NB4 (cell line): Measurements from ENCODE around the gene CPD.

Experiments
- DNase-seq: peaks from one replicate; pipeline ENCODE4 v3.0.0; 2010; ENCODE audit warnings: low read depth
- H3K4me3 ChIP-seq: one replicate; pipeline ENCODE4 v1.5.1; 2011; ENCODE audit warnings: mild to moderate bottlenecking, low read depth, low read length, moderate library complexity
- CTCF ChIP-seq: IDR thresholded peaks from one replicate; pipeline ENCODE4 v1.5.1; 2012; ENCODE audit warnings: low read depth, low read length
- MAX ChIP-seq: IDR thresholded peaks from 2 replicates; pipeline ENCODE4 v1.6.1; 2011; ENCODE audit warnings: low read depth, low read length
- MYC ChIP-seq: IDR thresholded peaks from 2 replicates; pipeline ENCODE4 v1.6.1; 2011; ENCODE audit warnings: low read depth, low read length
- POLR2A ChIP-seq: IDR thresholded peaks from 2 replicates; pipeline ENCODE4 v1.6.1; 2011; ENCODE audit warnings: mild to moderate bottlenecking; ENCODE audit not compliant: insufficient read length; ENCODE audit errors: extremely low read depth

Gene CPD

GRCh38 chr17:30514895-30515596 is 136.3 kb downstream of the CPD start:
- no peak overlapping the region for H3K4me3 ChIP-seq
- no peak for DNase-seq
- TF ChIP-seq MYC (no peak), MAX (no peak), POLR2A (no peak), CTCF (no peak)

- no peak for TF ChIP-seq POLR2A
- TF ChIP-seq CTCF, result no peak
- TF ChIP-seq MAX, result no peak
- no peak for TF ChIP-seq MYC
- H3K4me3 ChIP-seq, result no peak overlapping the region
- DNase-seq, result no peak
These were observed 139.1 kb downstream of the CPD start for GRCh38 chr17:30517786-30518185.

GRCh38 chr17:30519166-30519565 is 140.4 kb downstream of the CPD start:
- TF ChIP-seq MYC (no peak), POLR2A (no peak), CTCF (no peak), MAX (no peak)
- no peak for DNase-seq
- no peak overlapping the region for H3K4me3 ChIP-seq
